CD4-positive, alpha-beta memory T cell (primary cell): ENCODE data around the gene IFT25. TPM values are rescaled to one million over a fixed set of nuclear protein-coding genes. Genes with fewer than 3 reads are reported as not detected.
"Not testable (repeated sequence)": the region's sequence is repeated elsewhere in the genome, so short reads cannot be mapped to it uniquely, and the experiment has no call there.

Experiments used
- CTCF ChIA-PET: fragments of 350-600 bp; sonication (Branson Sonifier 250); formaldehyde crosslinking; loops from one replicate; lab custom pipeline; 2021; ENCODE audit warnings: inconsistent platforms; ENCODE audit not compliant: partially characterized antibody; lab: Charles Lee
- POLR2A ChIA-PET: fragments of 350-600 bp; sonication (Branson Sonifier 250); formaldehyde crosslinking; loops from one replicate; lab custom pipeline; 2021; ENCODE audit not compliant: partially characterized antibody; lab: Charles Lee
- DNase-seq, 5 donors: peaks; one replicate each; pipeline versions ENCODE4 v3.0.0 to v3.0.0-alpha.2; 2020 to 2022; ENCODE audit warnings: mixed read lengths in 1 of 5
- H3K27ac ChIP-seq: one replicate; pipeline ENCODE4 v1.7.0; 2013; ENCODE audit warnings: low read depth, low read length
- H3K27me3 ChIP-seq: 2 replicates; pipeline ENCODE4 v1.7.0; 2013; ENCODE audit warnings: mild to moderate bottlenecking, low read length, moderate library complexity; ENCODE audit not compliant: insufficient read depth
- H3K36me3 ChIP-seq: 2 replicates; pipeline ENCODE4 v1.7.0; 2013; ENCODE audit warnings: mild to moderate bottlenecking, low read length, moderate library complexity; ENCODE audit not compliant: insufficient read depth
- H3K4me1 ChIP-seq: 2 replicates; pipeline ENCODE4 v1.7.0; 2013; ENCODE audit warnings: mild to moderate bottlenecking, low read length, moderate library complexity; ENCODE audit not compliant: insufficient read depth
- H3K4me3 ChIP-seq, 2 donors: one replicate each; pipeline ENCODE4 v1.7.0; 2013; ENCODE audit warnings: low read length in 2 of 2, mild to moderate bottlenecking in 1 of 2
- H3K9me3 ChIP-seq, 2 donors: one replicate each; pipeline ENCODE4 v1.7.0; 2013; ENCODE audit warnings: low read length in 2 of 2, control low read depth in 1 of 2; ENCODE audit not compliant: control insufficient read depth in 1 of 2
- H3K27ac Mint-ChIP-seq, 7 donors: one replicate each; pipeline ENCODE4 v1.8.0; 2020 to 2021; ENCODE audit warnings: mixed read lengths in 7 of 7, mild to moderate bottlenecking in 6 of 7, inconsistent platforms in 3 of 7, moderate library complexity in 3 of 7
- H3K27me3 Mint-ChIP-seq, 2 donors: one replicate each; pipeline ENCODE4 v1.8.0; 2020 to 2021; ENCODE audit warnings: mixed read lengths in 2 of 2
- H3K36me3 Mint-ChIP-seq, 2 donors: one replicate each; pipeline ENCODE4 v1.8.0; 2020 to 2021; ENCODE audit warnings: mixed read lengths in 2 of 2, inconsistent platforms in 1 of 2, mild to moderate bottlenecking in 1 of 2
- H3K4me1 Mint-ChIP-seq, 4 donors: one replicate each; pipeline ENCODE4 v1.8.0; 2020 to 2021; ENCODE audit warnings: mixed read lengths in 4 of 4, mild to moderate bottlenecking in 1 of 4
- H3K4me3 Mint-ChIP-seq, 8 donors: one replicate each; pipeline ENCODE4 v1.8.0; 2020 to 2021; ENCODE audit warnings: mixed read lengths in 8 of 8, mild to moderate bottlenecking in 7 of 8, moderate library complexity in 6 of 8, inconsistent platforms in 3 of 8
- H3K9me3 Mint-ChIP-seq, 8 donors: one replicate each; pipeline ENCODE4 v1.8.0; 2020 to 2021; ENCODE audit warnings: mixed read lengths in 8 of 8, mild to moderate bottlenecking in 5 of 8, inconsistent platforms in 3 of 8, moderate library complexity in 1 of 8
- intact Hi-C: fragments of 100-400 bp; cut with micrococcal nuclease; formaldehyde crosslinking; loops from one replicate; pipeline ENCODE4 v1.15.1; 2023
- polyA plus RNA-seq, 2 donors: library from polyadenylated mRNA; unstranded; fragments of 300-500 nt; fragmentation: Illumina TruSeq; gene quantifications; one replicate each; pipeline ENCODE4 v1.2.3, GENCODE V29; 2021
- total RNA-seq, 2 experiments: library from RNA; stranded (reverse); gene quantifications; one replicate each; pipeline ENCODE4 v1.2.3, GENCODE V29; 2021

The IFT25 gene
- total and polyA plus RNA-seq, 4 experiments from 2014 or later = 45.5 to 65.4 (median 48.8) TPM

- Histone ChIP-seq H3K9me3 (no peaks in the 10 kb centered on the region), H3K4me3 (peak overlapping the region; percentile 59 to 79), H3K36me3 (no peaks in the 10 kb centered on the region), H3K27me3 (no peaks in the 10 kb centered on the region), H3K4me1 (peaks cover 28% of the 10 kb centered on the region), H3K27ac (peak overlapping the region; percentile 50)
- Mint-ChIP-seq H3K4me3 (peak overlapping the region; percentile 92 to 98 (median 96)), H3K4me1 (peaks cover 26 to 44% (median 32%) of the 10 kb centered on the region in 4 donors), H3K36me3 (peaks cover 11 to 29% of the 10 kb centered on the region in 2 donors), H3K27me3 (peaks cover 0 to 4% of the 10 kb centered on the region in 2 donors), H3K9me3 (no peaks in the 10 kb centered on the region), H3K27ac (peak overlapping the region; percentile 88 to 96 (median 91))
- intact Hi-C loops = loop anchor here (2.0 kb wide), 1 partner anchor 162 kb away; the partner anchor contains the start of genes TCEANC2 and TMEM59
- CTCF ChIA-PET = interaction anchor here (2.1 kb wide), 1 partner anchor 55 kb away, joined by 5 read pairs; the partner anchor contains the start of gene IFT25
- POLR2A ChIA-PET = interaction anchor here (1.2 to 2.7 kb wide), 5 partner anchors 11 to 162 kb away, joined by 4 to 19 read pairs (median 5); partner anchors contain the start of genes IFT25, LRRC42, NDC1 and TCEANC2
- DNase-seq = no peak
These were observed 55.0 kb downstream of the IFT25 start for GRCh38 chr1:53890522-53890941.

GRCh38 chr1:53889304-53890298 lies 55.9 kb downstream of the IFT25 start, which contains the start of gene YIPF1:
Gene YIPF1, minus strand, starts transcription at chr1:53889797. Its CDS starts 860 bp downstream, at chr1:53888937.
- no peaks in the 10 kb centered on the region for H3K36me3 ChIP-seq
- intact Hi-C loops = loop anchor here (1.0 to 10.0 kb wide), 4 partner anchors 51 to 605 kb away; partner anchors contain the start of genes LRRC42, NDC1, TCEANC2 and TMEM59
- no peaks in the 10 kb centered on the region for H3K9me3 ChIP-seq
- peaks cover 0 to 2% of the 10 kb centered on the region in 2 donors for H3K27me3 Mint-ChIP-seq
- peaks cover 28% of the 10 kb centered on the region for H3K4me1 ChIP-seq
- H3K27ac ChIP-seq = peak within 1 kb of the TSS; percentile 50
- peak; percentile 82 to 86 (median 84) for DNase-seq
- H3K36me3 Mint-ChIP-seq = peaks cover 18 to 37% of the 10 kb centered on the region in 2 donors
- no peaks in the 10 kb centered on the region for H3K27me3 ChIP-seq
- ChIA-PET POLR2A (interaction anchor here (0.8 to 2.7 kb wide), 8 partner anchors 9 to 163 kb away, joined by 3 to 19 read pairs (median 4); partner anchors contain the start of genes IFT25, LRRC42, NDC1 and TCEANC2), CTCF (interaction anchor here (1.2 to 2.1 kb wide), 2 partner anchors 28 to 56 kb away, joined by 4 to 5 read pairs; partner anchors contain the start of gene IFT25)
- H3K4me3 ChIP-seq = peak within 1 kb of the TSS; percentile 59 to 79
- H3K27ac Mint-ChIP-seq = peak within 1 kb of the TSS; percentile 89 to 96 (median 94)
- H3K4me3 Mint-ChIP-seq = peak within 1 kb of the TSS; percentile 92 to 98 (median 96)
- H3K9me3 Mint-ChIP-seq = no peaks in the 10 kb centered on the region
- H3K4me1 Mint-ChIP-seq = peaks cover 28 to 49% (median 38%) of the 10 kb centered on the region in 4 donors

GRCh38 chr1:53888681-53889080 lies 56.8 kb downstream of the IFT25 start:
- Histone ChIP-seq H3K4me3 (peak overlapping the region; percentile 12 to 79), H3K9me3 (no peaks in the 10 kb centered on the region), H3K4me1 (peaks cover 28% of the 10 kb centered on the region), H3K27ac (peak overlapping the region; percentile 50), H3K27me3 (no peaks in the 10 kb centered on the region), H3K36me3 (no peaks in the 10 kb centered on the region)
- H3K27me3 Mint-ChIP-seq = peaks cover 0 to 2% of the 10 kb centered on the region in 2 donors
- POLR2A ChIA-PET = interaction anchor here (2.1 to 2.7 kb wide), 2 partner anchors 57 to 164 kb away, joined by 6 to 19 read pairs; partner anchors contain the start of genes IFT25, LRRC42, TCEANC2 and TMEM59
- peaks cover 21 to 42% of the 10 kb centered on the region in 2 donors for H3K36me3 Mint-ChIP-seq
- peak overlapping the region in 5 of 7 donors; percentile 77 to 95 (median 89) for H3K27ac Mint-ChIP-seq
- H3K4me1 Mint-ChIP-seq = peaks cover 28 to 49% (median 41%) of the 10 kb centered on the region in 4 donors
- intact Hi-C loops = loop anchor here (1.0 to 10.0 kb wide), 3 partner anchors 50 to 606 kb away; partner anchors contain the start of genes LRRC42 and NDC1
- CTCF ChIA-PET = interaction anchor here (1.2 kb wide), 2 partner anchors 9 to 27 kb away, joined by 4 read pairs; no protein-coding TSS in a partner anchor
- no peak for DNase-seq
- no peaks in the 10 kb centered on the region for H3K9me3 Mint-ChIP-seq
- H3K4me3 Mint-ChIP-seq = peak overlapping the region; percentile 92 to 98 (median 96)

- H3K9me3 Mint-ChIP-seq, H3K27me3 ChIP-seq, H3K4me3 Mint-ChIP-seq, H3K36me3 ChIP-seq, H3K27me3 Mint-ChIP-seq, H3K4me3 ChIP-seq, H3K27ac ChIP-seq, H3K9me3 ChIP-seq, H3K27ac Mint-ChIP-seq, POLR2A ChIA-PET, DNase-seq: not testable (repeated sequence)
- CTCF ChIA-PET = interaction anchor here (1.6 to 2.6 kb wide), 2 partner anchors 10 to 23 kb away, joined by 4 to 8 read pairs; partner anchors contain the start of gene DIO1
- H3K4me1 ChIP-seq = peaks cover 12% of the 10 kb centered on the region
- peaks cover 12 to 36% (median 29%) of the 10 kb centered on the region in 4 donors for H3K4me1 Mint-ChIP-seq
- H3K36me3 Mint-ChIP-seq = peaks cover 63 to 74% of the 10 kb centered on the region in 2 donors
- intact Hi-C loops = loop anchor here (10.0 kb wide), 1 partner anchor 611 kb away; no protein-coding TSS in a partner anchor
These were observed 61.9 kb downstream of the IFT25 start for GRCh38 chr1:53883600-53883999.

GRCh38 chr1:53881853-53882252 lies 63.6 kb downstream of the IFT25 start:
- H3K4me3 ChIP-seq, H3K4me3 Mint-ChIP-seq, H3K27me3 Mint-ChIP-seq, H3K4me1 ChIP-seq, H3K27ac ChIP-seq, H3K27me3 ChIP-seq, DNase-seq, H3K9me3 Mint-ChIP-seq, POLR2A ChIA-PET, H3K36me3 ChIP-seq, H3K9me3 ChIP-seq: not testable (repeated sequence)
- CTCF ChIA-PET = interaction anchor here (1.6 kb wide), 1 partner anchor 11 kb away, joined by 4 read pairs; the partner anchor contains the start of gene DIO1
- peak overlapping the region in 1 of 7 donors; percentile 44 for H3K27ac Mint-ChIP-seq
- peaks cover 65 to 79% of the 10 kb centered on the region in 2 donors for H3K36me3 Mint-ChIP-seq
- H3K4me1 Mint-ChIP-seq = peaks cover 7 to 20% (median 18%) of the 10 kb centered on the region in 4 donors
- intact Hi-C loops = loop anchor here (10.0 kb wide), 1 partner anchor 613 kb away; no protein-coding TSS in a partner anchor

GRCh38 chr1:53878492-53879105 lies 66.9 kb downstream of the IFT25 start:
- Mint-ChIP-seq H3K27me3 (no peaks in the 10 kb centered on the region), H3K36me3 (peaks cover 68 to 78% of the 10 kb centered on the region in 2 donors), H3K9me3 (peaks cover 0 to 2% (median 0%) of the 10 kb centered on the region in 8 donors), H3K4me3 (no peak overlapping the region), H3K27ac (no peak overlapping the region), H3K4me1 (peaks cover 2 to 8% (median 3%) of the 10 kb centered on the region in 4 donors)
- DNase-seq = peak in 4 of 5 donors; percentile 14 to 26 (median 23)
- Histone ChIP-seq H3K27me3 (no peaks in the 10 kb centered on the region), H3K4me3 (no peak overlapping the region), H3K4me1 (no peaks in the 10 kb centered on the region), H3K36me3 (peaks cover 4% of the 10 kb centered on the region), H3K9me3 (no peaks in the 10 kb centered on the region), H3K27ac (no peak overlapping the region)
- intact Hi-C loops = loop anchor here (1.0 to 2.0 kb wide), 2 partner anchors 70 to 81 kb away; no protein-coding TSS in a partner anchor
- CTCF ChIA-PET = interaction anchor here (1.0 to 2.9 kb wide), 13 partner anchors 8 to 202 kb away, joined by 3 to 33 read pairs (median 5); partner anchors contain the start of genes IFT25 and LRRC42
- POLR2A ChIA-PET = interaction anchor here (0.9 kb wide), 1 partner anchor 11 kb away, joined by 4 read pairs; the partner anchor contains the start of gene YIPF1
